Natural killer cell treated with Interleukin-12 subunit alpha and Interleukin-12 subunit beta and Interleukin-15 and Interleukin-18, amount 100 ng/mL, for 72 hours (primary cell): Measurements from ENCODE around the gene GPN1. TPM values are rescaled to one million over a fixed set of nuclear protein-coding genes. Genes with fewer than 3 reads are reported as not detected.

Experiments
- ATAC-seq, 2 donors: fragments of 150-1000 bp; cut with Tn5 transposase in 1 of 2; sonication (Bioruptor Pico), chemical (Tn5 transposase) in 1 of 2; 2 replicates each; pipeline ENCODE4 v1.10.0; 2021
- DNase-seq: peaks from one replicate; pipeline ENCODE4 v3.0.0; 2022; ENCODE audit warnings: low spot score
- H3K27ac Mint-ChIP-seq, 2 donors: 1 replicate in 1 of 2; 2 replicates in 1 of 2; pipeline ENCODE4 v1.8.0; 2022; ENCODE audit warnings: mixed read lengths in 2 of 2, mild to moderate bottlenecking in 1 of 2, moderate library complexity in 1 of 2
- H3K27me3 Mint-ChIP-seq, 2 donors: 1 replicate in 1 of 2; 2 replicates in 1 of 2; pipeline ENCODE4 v1.8.0; 2022; ENCODE audit warnings: mixed read lengths in 2 of 2
- H3K36me3 Mint-ChIP-seq: one replicate; pipeline ENCODE4 v1.8.0; 2022; ENCODE audit warnings: mixed read lengths
- H3K4me1 Mint-ChIP-seq, 2 donors: 1 replicate in 1 of 2; 2 replicates in 1 of 2; pipeline ENCODE4 v1.8.0; 2022; ENCODE audit warnings: low read depth in 2 of 2, mixed read lengths in 2 of 2, mild to moderate bottlenecking in 1 of 2
- H3K4me3 Mint-ChIP-seq: one replicate; pipeline ENCODE4 v1.8.0; 2022; ENCODE audit warnings: mixed read lengths
- H3K9me3 Mint-ChIP-seq: 2 replicates; pipeline ENCODE4 v1.8.0; 2022; ENCODE audit warnings: mixed read lengths
- total RNA-seq, 2 donors: library from RNA; stranded (reverse); gene quantifications; one replicate each; pipeline ENCODE4 v1.2.3, GENCODE V29; 2022

GPN1 gene
- total RNA-seq, 2 donors from 2014 or later: 32.7 to 36.9 TPM

- DNase-seq: no peak
- Mint-ChIP-seq H3K4me3 (peak overlapping the region; percentile 46), H3K4me1 (peaks cover 0 to 8% of the 10 kb centered on the region in 2 donors), H3K27me3 (no peaks in the 10 kb centered on the region), H3K36me3 (peaks cover 22% of the 10 kb centered on the region), H3K9me3 (no peaks in the 10 kb centered on the region), H3K27ac (peak overlapping the region in 1 of 2 donors; percentile 45)
- ATAC-seq: no peak
Measured at GRCh38 chr2:27697660-27698059, 68.8 kb downstream of the GPN1 start.

Other genes with a start within 250 kb of the GPN1 start
- gene ZNF513, start 248.3 kb upstream of the GPN1 start, total RNA-seq: 10 to 100 TPM; 21.8 to 23.6 TPM
- 100 to 1,000 TPM; 110 to 158 TPM for gene PPM1G, start 219.5 kb upstream of the GPN1 start, total RNA-seq
- 100 to 1,000 TPM in 1 of 2 donors, 10 to 100 TPM in 1; 66.0 to 117 TPM for gene NRBP1, start 200.4 kb upstream of the GPN1 start, total RNA-seq
- gene KRTCAP3, start 186.7 kb upstream of the GPN1 start, total RNA-seq: 1 to 10 TPM; 2.2 to 6.1 TPM
- 10 to 100 TPM; 11.1 to 17.4 TPM for gene IFT172, start 139.3 kb upstream of the GPN1 start, total RNA-seq
- gene FNDC4, start 133.8 kb upstream of the GPN1 start, total RNA-seq: not detected
- not detected for gene GCKR, start 132.2 kb upstream of the GPN1 start, total RNA-seq
- 10 to 100 TPM; 10.1 to 24.0 TPM for gene ZNF512, start 46.0 kb upstream of the GPN1 start, total RNA-seq
- under 1 TPM in 1 of 2 donors, not detected in 1; 0.36 TPM for gene CCDC121, start within 50 bp of the GPN1 start, total RNA-seq
- gene SUPT7L, start 34.6 kb downstream of the GPN1 start, total RNA-seq: 10 to 100 TPM; 32.9 to 41.9 TPM
- 10 to 100 TPM; 31.1 to 33.3 TPM for gene SLC4A1AP, start 34.8 kb downstream of the GPN1 start, total RNA-seq
- gene MRPL33, start 142.7 kb downstream of the GPN1 start, total RNA-seq: 10 to 100 TPM; 58.3 to 77.6 TPM